GM18508 (cell line): ENCODE results near the gene NLRP7.
"Not testable (repeated sequence)": the region's sequence is repeated elsewhere in the genome, so short reads cannot be mapped to it uniquely, and the experiment has no call there.

Source experiments
- ATAC-seq: cut with Tn5 transposase; IDR thresholded peaks from one replicate; pipeline ENCODE4 v1.9.1; 2021; ENCODE audit warnings: moderate number of reproducible peaks; ENCODE audit not compliant: insufficient read depth, unreplicated experiment

The NLRP7 gene

GRCh38 chr19:54921082-54921481 is 26.2 kb downstream of the NLRP7 start:
- no peak for ATAC-seq

GRCh38 chr19:54919646-54920563 is 27.4 kb downstream of the NLRP7 start:
- ATAC-seq = not testable (repeated sequence)

- ATAC-seq = no peak
Measured at GRCh38 chr19:54918499-54918898, 28.8 kb downstream of the NLRP7 start.

GRCh38 chr19:54916822-54917221 is 30.5 kb downstream of the NLRP7 start:
- no peak for ATAC-seq

- not testable (repeated sequence) for ATAC-seq
Measured at GRCh38 chr19:54907899-54908298, 39.4 kb downstream of the NLRP7 start.

GRCh38 chr19:54906819-54907218 is 40.5 kb downstream of the NLRP7 start:
- no peak for ATAC-seq

- ATAC-seq = no peak
Measured at GRCh38 chr19:54905803-54906511, 41.4 kb downstream of the NLRP7 start, which contains the start of gene NCR1. NCR1 (plus strand) TSS chr19:54906148; CDS start chr19:54906188, 40 bp downstream.

GRCh38 chr19:54905421-54905802 is 41.9 kb downstream of the NLRP7 start:
- no peak for ATAC-seq

GRCh38 chr19:54904261-54904660 is 43.1 kb downstream of the NLRP7 start:
- ATAC-seq = not testable (repeated sequence)

GRCh38 chr19:54903303-54903702 is 44.0 kb downstream of the NLRP7 start:
- ATAC-seq = no peak

- ATAC-seq = no peak
Measured at GRCh38 chr19:54902061-54902460, 45.3 kb downstream of the NLRP7 start.

- not testable (repeated sequence) for ATAC-seq
Measured at GRCh38 chr19:54901153-54901552, 46.2 kb downstream of the NLRP7 start.

- ATAC-seq = not testable (repeated sequence)
Measured at GRCh38 chr19:54899646-54900045, 47.7 kb downstream of the NLRP7 start.

GRCh38 chr19:54898685-54899084 is 48.6 kb downstream of the NLRP7 start:
- ATAC-seq = not testable (repeated sequence)

GRCh38 chr19:54896036-54896435 is 51.3 kb downstream of the NLRP7 start:
- no peak for ATAC-seq

- ATAC-seq = not testable (repeated sequence)
Measured at GRCh38 chr19:54894106-54894505, 53.2 kb downstream of the NLRP7 start.

GRCh38 chr19:54893406-54893805 is 53.9 kb downstream of the NLRP7 start:
- ATAC-seq = no peak

GRCh38 chr19:54889566-54889965 is 57.8 kb downstream of the NLRP7 start:
- no peak for ATAC-seq

GRCh38 chr19:54888239-54888638 is 59.1 kb downstream of the NLRP7 start:
- no peak for ATAC-seq

- no peak for ATAC-seq
Measured at GRCh38 chr19:54883228-54883627, 64.1 kb downstream of the NLRP7 start.

GRCh38 chr19:54882758-54883157 is 64.6 kb downstream of the NLRP7 start:
- no peak for ATAC-seq
